GM10266 (cell line): Measurements from ENCODE around the gene FAM3B.
"Not testable (repeated sequence)": the region's sequence is repeated elsewhere in the genome, so short reads cannot be mapped to it uniquely, and the experiment has no call there.

Experiments used
- DNase-seq: peaks from one replicate; pipeline ENCODE4 v3.0.0; 2012; ENCODE audit errors: extremely low spot score
- CTCF ChIP-seq: IDR thresholded peaks from 2 replicates; pipeline ENCODE4 v1.5.1; 2012; ENCODE audit warnings: mild to moderate bottlenecking, low read depth; ENCODE audit not compliant: control insufficient read depth, insufficient read depth; ENCODE audit errors: missing control alignments

FAM3B gene

DNA sequence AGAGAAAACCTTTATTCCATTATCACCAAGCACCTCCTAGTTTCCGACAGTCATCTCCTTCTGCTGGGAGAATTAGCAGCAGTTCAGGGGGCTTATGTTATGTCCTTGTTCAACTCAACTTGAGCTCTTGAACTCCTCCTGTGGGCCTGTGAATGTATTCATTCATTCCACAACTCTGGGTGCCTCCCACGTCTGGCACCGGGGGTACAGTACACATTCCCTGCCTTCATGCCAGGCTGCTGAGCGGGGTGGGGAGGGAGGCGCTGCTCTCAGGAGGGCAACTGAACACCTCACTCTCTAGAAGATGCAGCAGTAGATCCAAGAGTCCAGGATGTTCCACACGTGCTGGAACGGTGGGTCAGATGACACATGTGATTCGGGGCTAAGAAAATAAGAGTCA, 40.9 kb downstream of the FAM3B start:
- no peak for DNase-seq
- TF ChIP-seq CTCF, result no peak

GRCh38 chr21:41358193-41359166, 41.9 kb downstream of the FAM3B start:
- no peak for TF ChIP-seq CTCF

GRCh38 chr21:41359286-41359685, 42.7 kb downstream of the FAM3B start:
- no peak for TF ChIP-seq CTCF
- no peak for DNase-seq

More at GRCh38 chr21:41358193-41359166, 41.9 kb downstream of the FAM3B start:
- no peak for DNase-seq

- DNase-seq, result not testable (repeated sequence)
These were observed 43.1 kb downstream of the FAM3B start for GRCh38 chr21:41359754-41360071.

DNA sequence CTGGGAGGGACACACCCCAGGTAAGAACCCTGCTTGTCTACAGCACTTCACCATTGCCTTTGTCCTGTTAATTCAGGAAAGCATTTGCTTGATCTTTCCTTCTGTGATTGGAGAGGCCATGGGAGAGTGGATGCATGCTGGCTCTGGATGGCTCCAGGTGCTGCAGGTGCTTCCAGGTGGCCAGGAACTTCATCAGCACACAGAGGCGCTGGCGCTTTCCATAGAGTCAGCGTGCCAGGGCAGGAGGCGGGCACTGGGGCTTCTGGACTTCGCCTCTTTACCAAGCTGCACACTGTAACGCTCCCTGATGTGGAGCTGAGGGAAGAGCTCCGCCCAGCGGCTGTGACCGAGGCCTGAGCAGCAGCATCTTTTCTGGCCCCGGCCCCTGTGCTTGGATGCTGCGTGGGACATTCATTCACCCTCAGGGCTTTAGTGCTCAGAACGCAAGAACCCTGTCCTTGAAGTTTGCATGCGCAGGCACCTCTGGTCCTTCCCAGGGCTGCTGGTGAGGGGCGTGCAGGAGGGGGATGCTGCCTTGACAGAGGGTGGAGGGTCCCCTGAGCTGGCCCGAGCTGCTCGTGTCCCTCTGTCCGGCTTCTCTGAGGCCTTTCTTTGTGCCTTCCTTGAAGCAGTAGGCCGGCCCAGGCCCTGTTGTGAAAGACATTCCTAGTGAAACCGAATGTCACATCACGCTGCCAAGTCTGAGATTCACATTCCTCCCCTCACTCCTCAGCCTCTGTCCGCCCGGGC, 43.6 kb downstream of the FAM3B start:
- DNase-seq, result no peak
- no peak for TF ChIP-seq CTCF

DNA sequence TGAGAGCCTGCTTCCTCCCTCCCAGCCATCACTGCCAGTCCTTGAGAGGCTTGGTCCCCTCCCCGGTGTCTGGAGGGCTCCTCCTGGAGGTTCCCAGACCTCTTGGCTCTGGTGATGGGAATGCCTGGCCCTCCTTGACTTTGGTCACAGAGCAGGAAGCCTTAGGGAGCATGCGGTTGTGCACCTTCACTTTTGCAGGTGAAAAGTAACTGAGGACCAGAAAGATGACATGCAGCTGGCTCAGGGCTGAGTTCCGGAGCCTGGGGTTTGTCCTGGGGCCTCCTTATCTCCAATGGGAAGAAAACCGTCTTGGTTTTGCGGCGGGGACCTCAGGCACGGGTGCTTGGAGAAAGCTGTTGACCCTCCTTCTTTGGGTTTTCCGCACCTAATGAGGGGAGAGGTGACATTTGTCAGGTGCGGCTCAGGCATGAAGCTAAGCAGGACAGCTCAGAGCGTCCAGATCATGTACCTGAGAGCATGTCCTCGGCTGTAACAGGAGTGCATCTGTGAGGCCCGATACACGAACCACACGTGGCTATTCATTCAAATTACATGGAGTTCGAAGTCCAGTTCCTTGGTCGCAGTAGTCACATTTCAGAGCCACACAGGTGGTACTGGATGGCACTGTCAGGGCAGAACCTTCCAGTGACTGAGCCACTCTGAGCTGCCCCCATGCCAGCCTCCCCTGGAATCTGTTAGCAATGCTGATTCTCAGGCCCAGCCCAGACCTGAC, 44.6 kb downstream of the FAM3B start:
- TF ChIP-seq CTCF, result no peak
- DNase-seq, result no peak

GRCh38 chr21:41361786-41362604, 45.4 kb downstream of the FAM3B start, which contains the start of gene MX2:
Gene MX2 (plus strand): TSS chr21:41362027. CDS start chr21:41376907, 14,880 bp downstream.
- TF ChIP-seq CTCF, result no peak
- DNase-seq, result peak; percentile 71
